Neural progenitor cell (in vitro differentiated cells): ENCODE data around the gene TCF19.
"Not testable (repeated sequence)": the region's sequence is repeated elsewhere in the genome, so short reads cannot be mapped to it uniquely, and the experiment has no call there.

ENCODE experiments used
- CTCF ChIP-seq: fragments of 200-600 bp; sonication (generic); IDR thresholded peaks from 2 replicates; pipeline ENCODE4 v1.5.1; 2017; ENCODE audit warnings: antibody characterized with exemption, mild to moderate bottlenecking
- EZH2 ChIP-seq: fragments of 200-600 bp; sonication (generic); IDR thresholded peaks from 2 replicates; pipeline ENCODE4 v1.6.1; 2017; ENCODE audit warnings: antibody characterized with exemption, mild to moderate bottlenecking, moderate library complexity
- EZH2phosphoT487 ChIP-seq: fragments of 200-600 bp; sonication (generic); IDR thresholded peaks from 2 replicates; pipeline ENCODE4 v1.6.1; 2017; ENCODE audit warnings: antibody characterized with exemption

GRCh38 chr6:31185695-31186051 is 27.3 kb downstream of the TCF19 start:
- not testable (repeated sequence) for TF ChIP-seq CTCF, EZH2, EZH2phosphoT487
